ENCODE data around the gene OR4B1. TPM values are rescaled to one million over a fixed set of nuclear protein-coding genes. Genes with fewer than 3 reads are reported as not detected.
A peak's percentile ranks its signal among the peaks of the same experiment; 100 is the strongest.

OR4B1 gene
- total RNA-seq, 4 donors from 2014 or later, result not detected

DNA sequence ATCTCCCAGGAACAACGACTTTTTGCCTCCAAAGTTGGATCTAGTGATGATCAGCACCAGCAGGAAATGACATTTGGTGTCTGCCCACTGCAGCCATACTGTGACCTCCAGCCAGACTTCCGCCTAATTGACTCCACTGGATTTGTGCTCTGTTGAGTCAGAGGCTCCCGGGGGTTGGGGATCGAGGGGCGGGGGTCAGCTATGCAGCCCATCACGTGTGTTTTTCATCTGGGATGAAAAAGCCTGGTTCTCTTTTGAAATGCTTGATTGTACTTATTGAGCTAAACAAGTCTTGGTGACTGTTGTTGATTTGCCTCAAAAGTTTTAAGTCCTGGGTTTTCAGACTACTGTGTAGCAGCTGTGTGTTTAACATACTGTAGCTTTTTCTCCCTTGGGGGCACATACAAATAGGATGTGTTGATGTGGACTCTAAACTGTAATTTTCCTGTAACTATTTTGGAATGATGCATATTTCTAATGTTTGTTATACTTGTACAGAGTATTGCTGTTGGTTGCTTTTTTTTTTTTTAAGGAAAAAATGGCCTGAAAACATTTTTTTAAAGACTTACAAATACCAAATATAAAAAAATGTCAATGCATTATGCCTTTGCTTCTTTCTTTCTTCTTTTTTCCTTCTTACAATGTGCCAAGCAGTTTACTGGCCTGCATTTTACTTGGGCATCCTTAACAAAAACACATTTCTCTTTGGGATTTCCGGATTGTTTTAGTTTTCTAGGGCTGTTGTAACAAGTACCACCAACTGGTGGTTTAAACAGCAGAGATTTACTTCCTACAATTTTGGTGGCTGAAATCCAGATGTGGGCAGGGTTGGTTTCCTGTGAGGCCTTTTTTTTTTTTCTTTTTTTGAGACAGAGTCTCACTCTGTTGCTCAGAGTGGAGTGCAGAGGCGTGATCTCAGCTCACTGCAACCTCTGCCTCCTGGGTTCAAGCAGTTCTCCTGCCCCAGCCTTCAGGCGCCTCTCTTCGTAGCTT lies 46.1 kb upstream of the OR4B1 start:
- no peaks in the 10 kb centered on the region for H3K27me3 ChIP-seq
- peaks cover 7 to 17% of the 10 kb centered on the region in 2 donors for H3K4me1 ChIP-seq
- H3K9me3 ChIP-seq, result no peaks in the 10 kb centered on the region
- no peak overlapping the region for H3K4me3 ChIP-seq (replicated peaks in 1 of 3)
- intact Hi-C loops (cut with DNase I), result no loop called here
- DNase-seq, result peak in 1 of 2 donors; percentile 23
- no peak overlapping the region for H3K27ac ChIP-seq
- WGBS, 2 donors, result 64 to 67% methylated on average over 10 of the region's 10 CpGs
- peaks cover 0 to 17% of the 10 kb centered on the region in 2 donors for H3K36me3 ChIP-seq
- no peak for TF ChIP-seq POLR2A (IDR thresholded peaks at IDR 0.05)
- TF ChIP-seq, protein P1, sequence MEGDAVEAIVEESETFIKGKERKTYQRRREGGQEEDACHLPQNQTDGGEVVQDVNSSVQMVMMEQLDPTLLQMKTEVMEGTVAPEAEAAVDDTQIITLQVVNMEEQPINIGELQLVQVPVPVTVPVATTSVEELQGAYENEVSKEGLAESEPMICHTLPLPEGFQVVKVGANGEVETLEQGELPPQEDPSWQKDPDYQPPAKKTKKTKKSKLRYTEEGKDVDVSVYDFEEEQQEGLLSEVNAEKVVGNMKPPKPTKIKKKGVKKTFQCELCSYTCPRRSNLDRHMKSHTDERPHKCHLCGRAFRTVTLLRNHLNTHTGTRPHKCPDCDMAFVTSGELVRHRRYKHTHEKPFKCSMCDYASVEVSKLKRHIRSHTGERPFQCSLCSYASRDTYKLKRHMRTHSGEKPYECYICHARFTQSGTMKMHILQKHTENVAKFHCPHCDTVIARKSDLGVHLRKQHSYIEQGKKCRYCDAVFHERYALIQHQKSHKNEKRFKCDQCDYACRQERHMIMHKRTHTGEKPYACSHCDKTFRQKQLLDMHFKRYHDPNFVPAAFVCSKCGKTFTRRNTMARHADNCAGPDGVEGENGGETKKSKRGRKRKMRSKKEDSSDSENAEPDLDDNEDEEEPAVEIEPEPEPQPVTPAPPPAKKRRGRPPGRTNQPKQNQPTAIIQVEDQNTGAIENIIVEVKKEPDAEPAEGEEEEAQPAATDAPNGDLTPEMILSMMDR (IDR thresholded peaks at IDR 0.05), result no peak

DNA sequence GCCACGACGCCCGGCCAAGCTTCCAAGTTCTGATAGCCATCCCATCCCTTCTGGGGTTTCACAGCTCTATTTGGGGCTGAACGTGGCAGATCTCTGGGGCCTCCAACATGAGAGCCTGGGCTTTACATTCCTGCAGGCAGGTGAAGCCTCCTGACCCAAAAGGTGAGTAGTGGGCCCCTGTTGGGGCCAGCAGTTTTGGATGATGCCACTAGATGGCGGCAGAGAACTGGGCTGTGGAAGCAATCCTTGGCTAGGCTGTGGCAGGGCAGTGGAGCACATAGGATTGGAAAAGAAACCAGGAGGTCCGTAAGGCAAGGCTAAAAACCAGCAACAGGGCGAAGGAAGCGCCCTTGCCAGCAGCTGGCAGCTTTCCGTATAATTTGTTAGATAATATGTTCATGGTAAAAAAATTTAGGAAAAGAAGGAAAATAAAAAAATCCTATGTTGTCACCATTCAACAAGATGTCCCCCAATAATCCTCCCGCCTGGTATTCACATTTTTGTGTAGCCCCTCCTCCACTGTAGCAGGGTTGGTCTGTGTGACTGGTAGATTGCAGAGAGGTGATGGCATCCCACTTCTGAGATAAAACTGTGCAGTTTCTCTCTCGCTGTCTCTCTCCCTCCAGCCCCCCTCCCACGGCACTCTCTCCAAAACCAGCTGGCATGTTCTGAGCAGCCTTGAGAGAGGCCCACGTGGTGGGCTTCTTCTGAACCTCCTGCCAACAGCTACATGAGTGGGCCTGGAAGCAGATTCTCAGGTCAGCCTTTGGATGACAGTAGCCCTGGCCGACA lies 43.6 kb upstream of the OR4B1 start:
- no peak overlapping the region for H3K27ac ChIP-seq
- H3K4me1 ChIP-seq, result peaks cover 7 to 17% of the 10 kb centered on the region in 2 donors
- intact Hi-C loops (cut with DNase I), result no loop called here
- DNase-seq, result peak; percentile 68 to 76
- H3K4me3 ChIP-seq (replicated peaks in 1 of 3), result no peak overlapping the region
- no peak for TF ChIP-seq POLR2A (IDR thresholded peaks at IDR 0.05)
- TF ChIP-seq, protein P1 (IDR thresholded peaks at IDR 0.05), result peak; percentile 76 to 95 (median 82)
- no peaks in the 10 kb centered on the region for H3K27me3 ChIP-seq
- peaks cover 0 to 2% of the 10 kb centered on the region in 2 donors for H3K36me3 ChIP-seq
- WGBS, 2 donors, result 29 to 38% methylated on average over 14 of the region's 14 CpGs
- no peaks in the 10 kb centered on the region for H3K9me3 ChIP-seq

DNA sequence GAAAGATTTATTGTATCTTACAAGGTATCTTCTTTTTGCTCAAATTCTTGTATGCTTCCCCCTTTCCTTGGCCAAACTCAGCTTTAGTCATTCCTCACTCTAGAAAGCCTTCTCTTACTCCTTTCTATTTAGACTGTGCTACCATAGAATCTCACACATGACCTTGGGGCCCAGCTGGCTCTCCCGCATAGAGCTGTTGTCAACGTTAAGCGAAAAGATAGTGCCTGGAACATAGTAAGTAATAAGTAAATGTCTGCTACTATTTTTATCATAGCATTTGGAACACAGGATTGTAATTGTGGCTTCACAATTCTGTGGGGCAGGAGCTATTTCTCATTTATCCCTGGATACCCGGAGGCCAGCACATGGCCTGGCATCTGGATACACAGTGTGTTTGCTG lies 38.9 kb upstream of the OR4B1 start:
- no peak for DNase-seq
- TF ChIP-seq POLR2A (IDR thresholded peaks at IDR 0.05), result no peak
- TF ChIP-seq, protein P1 (IDR thresholded peaks at IDR 0.05), result no peak
- Histone ChIP-seq H3K27ac (no peak overlapping the region), H3K27me3 (no peaks in the 10 kb centered on the region), H3K9me3 (no peaks in the 10 kb centered on the region), H3K4me1 (peaks cover 0 to 4% of the 10 kb centered on the region in 2 donors), H3K4me3 (replicated peaks in 1 of 3) (no peak overlapping the region), H3K36me3 (no peaks in the 10 kb centered on the region)
- intact Hi-C loops (cut with DNase I), result no loop called here
- WGBS, 2 donors, result 85 to 95% methylated on average over 4 of the region's 4 CpGs

DNA sequence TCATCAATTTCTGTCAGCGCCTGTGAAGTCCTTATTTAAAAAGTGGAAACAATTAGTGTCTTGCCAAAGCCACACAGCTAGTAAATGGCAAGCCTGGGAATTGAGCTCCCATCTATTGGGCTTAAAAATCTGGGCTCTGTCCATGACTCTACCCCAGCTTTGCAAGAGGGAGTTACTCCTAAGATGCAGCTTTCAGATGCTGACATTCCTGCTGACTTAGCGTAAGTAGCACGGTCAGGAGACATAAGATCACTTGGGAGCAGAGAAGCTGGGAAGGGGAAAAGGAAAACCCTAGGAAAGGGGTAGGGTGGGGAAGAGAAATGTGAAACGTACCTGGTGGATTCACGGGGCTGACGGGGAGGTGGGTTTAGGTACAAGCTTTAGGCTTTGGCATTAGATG lies 36.0 kb upstream of the OR4B1 start:
- no peaks in the 10 kb centered on the region for H3K9me3 ChIP-seq
- no peaks in the 10 kb centered on the region for H3K4me1 ChIP-seq
- intact Hi-C loops (cut with DNase I), result no loop called here
- no peak overlapping the region for H3K27ac ChIP-seq
- TF ChIP-seq, protein P1 (IDR thresholded peaks at IDR 0.05), result no peak
- TF ChIP-seq POLR2A (IDR thresholded peaks at IDR 0.05), result no peak
- no peaks in the 10 kb centered on the region for H3K36me3 ChIP-seq
- H3K4me3 ChIP-seq (replicated peaks in 1 of 3), result no peak overlapping the region
- no peak for DNase-seq
- 79 to 88% methylated on average over 6 of the region's 6 CpGs for WGBS, 2 donors
- H3K27me3 ChIP-seq, result no peaks in the 10 kb centered on the region
